GM18909 (cell line): ENCODE measurements around the gene IGHMBP2.
A peak's percentile ranks its signal among the peaks of the same experiment; 100 is the strongest.

ENCODE experiments used
- ATAC-seq: cut with Tn5 transposase; IDR thresholded peaks from one replicate; pipeline ENCODE4 v1.9.1; 2021; ENCODE audit warnings: mild to moderate bottlenecking; ENCODE audit not compliant: unreplicated experiment, poor library complexity

IGHMBP2 gene

DNA sequence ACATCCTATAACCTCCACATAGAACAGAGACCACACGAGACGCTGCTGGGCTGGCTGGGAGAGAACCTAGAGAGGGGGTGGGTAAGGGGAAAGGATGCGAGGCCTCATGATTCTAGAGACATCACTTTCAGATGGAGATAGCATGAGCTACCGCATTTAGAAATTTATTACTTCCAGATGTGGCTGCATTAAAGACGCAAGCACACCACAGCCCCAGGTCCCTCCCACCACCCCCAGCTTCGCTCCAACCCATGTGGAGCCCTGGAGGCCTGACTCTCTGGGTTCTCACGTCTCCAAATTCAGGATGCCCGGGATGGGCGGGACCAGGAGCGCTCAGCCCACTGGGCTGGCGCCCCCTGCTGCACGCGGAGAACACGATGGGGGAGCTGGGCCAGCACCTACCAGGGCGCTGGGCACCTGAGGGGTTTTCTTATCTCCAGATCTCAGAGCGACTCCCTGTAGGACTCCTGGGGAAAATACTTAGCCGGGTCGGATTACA lies 13.7 kb upstream of the IGHMBP2 start:
- ATAC-seq = no peak

DNA sequence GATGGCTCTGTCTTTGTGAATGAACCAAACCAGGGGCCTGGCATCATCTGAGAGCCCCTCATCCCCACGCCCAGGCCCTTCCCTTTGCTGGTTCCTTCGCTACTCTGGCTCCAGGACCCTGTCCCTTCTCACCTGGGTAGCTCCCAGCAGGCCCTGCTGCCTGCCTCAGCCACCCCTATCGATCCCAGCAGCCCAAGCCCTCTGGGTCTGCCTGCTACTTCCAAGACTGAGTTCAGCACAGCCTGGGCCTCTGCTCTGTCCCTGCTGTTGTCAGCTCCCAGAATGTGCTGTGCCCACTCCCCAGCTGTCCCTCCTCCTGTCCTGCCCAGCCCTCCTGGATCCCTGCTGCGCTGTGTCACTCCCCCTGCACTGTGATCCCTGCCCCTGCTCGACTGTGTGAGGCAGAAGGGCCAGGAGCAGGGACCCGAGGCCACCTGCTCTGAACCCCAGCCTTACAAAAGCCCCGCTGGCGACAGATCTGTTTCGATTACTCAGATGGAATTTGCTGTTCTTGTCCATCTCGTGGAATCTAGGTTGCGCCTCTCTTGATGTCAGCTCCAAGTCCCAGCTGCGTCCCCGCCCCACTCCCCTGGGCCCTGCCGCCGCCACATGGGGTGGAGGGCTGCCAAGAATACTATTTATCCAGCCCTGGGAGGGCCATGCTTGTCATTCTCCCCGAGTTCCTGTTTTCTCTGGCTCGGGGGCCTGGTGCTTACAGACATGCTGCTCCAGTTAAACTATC lies 13.0 kb upstream of the IGHMBP2 start:
- no peak for ATAC-seq

DNA sequence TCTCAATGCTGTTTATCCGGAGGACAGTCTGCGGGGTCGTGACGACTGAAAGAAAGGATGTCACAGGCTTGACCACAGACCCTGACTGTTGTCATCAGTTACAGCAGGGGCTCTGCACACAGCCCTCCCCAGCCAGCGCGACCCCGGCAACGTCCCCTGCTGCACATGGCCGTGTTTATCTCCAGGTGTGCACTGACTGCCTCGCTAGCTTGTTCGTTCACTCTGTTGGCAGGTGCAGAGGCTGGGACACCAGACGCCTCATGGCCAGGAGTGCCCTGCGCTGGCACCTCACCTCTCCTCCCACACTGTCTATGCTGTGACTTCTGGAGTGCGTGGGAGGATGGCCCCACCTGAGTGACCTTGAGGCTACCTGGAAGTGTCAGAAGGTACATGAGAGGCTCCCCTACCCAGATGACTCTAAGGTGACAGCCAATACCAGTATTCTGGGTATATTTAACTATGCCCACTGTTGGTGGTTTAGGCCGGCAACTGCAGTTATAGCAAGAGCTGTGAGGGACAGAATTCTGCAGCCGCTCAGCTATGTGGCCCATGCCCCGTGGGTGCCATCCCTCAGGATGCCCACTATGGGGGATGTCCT lies 12.2 kb upstream of the IGHMBP2 start:
- ATAC-seq = no peak

DNA sequence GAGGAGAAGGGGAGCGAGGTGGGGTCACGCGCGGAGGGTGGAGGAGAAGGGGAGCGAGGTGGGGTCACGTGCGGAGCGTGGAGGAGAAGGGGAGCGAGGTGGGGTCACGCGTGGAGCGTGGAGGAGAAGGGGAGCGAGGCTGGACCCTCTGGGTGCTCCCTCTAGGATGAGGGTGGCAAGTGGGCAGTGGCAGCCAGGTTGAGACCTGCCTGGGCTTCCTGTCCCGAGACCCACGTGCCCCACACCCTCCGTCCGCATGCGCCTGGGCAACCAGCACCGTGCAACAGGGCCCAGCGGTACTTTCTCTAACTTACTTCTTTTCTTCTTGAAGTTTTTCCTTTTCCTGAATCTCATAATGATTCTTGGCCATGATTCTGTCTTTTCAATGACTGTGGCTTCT lies 11.1 kb upstream of the IGHMBP2 start:
- ATAC-seq = no peak

DNA sequence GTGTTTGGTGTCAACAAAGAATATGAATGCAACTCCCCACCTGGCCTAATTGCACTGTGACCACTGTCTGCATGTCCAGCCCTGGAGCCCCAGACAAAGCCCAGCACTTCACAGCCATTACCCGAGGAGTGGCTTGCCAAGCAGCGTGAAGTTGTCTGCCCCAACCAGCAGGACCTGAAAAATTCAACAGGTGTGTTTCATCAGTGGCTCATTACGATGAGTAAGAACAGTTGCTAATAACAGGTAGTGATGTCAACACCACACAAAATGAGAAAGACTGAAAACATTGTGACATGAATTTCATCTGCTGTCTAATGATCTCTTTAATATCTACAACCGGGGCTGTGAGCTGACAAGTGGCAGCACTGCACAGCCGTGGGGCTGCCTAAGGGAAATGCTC lies 10.4 kb upstream of the IGHMBP2 start:
- ATAC-seq = no peak

DNA sequence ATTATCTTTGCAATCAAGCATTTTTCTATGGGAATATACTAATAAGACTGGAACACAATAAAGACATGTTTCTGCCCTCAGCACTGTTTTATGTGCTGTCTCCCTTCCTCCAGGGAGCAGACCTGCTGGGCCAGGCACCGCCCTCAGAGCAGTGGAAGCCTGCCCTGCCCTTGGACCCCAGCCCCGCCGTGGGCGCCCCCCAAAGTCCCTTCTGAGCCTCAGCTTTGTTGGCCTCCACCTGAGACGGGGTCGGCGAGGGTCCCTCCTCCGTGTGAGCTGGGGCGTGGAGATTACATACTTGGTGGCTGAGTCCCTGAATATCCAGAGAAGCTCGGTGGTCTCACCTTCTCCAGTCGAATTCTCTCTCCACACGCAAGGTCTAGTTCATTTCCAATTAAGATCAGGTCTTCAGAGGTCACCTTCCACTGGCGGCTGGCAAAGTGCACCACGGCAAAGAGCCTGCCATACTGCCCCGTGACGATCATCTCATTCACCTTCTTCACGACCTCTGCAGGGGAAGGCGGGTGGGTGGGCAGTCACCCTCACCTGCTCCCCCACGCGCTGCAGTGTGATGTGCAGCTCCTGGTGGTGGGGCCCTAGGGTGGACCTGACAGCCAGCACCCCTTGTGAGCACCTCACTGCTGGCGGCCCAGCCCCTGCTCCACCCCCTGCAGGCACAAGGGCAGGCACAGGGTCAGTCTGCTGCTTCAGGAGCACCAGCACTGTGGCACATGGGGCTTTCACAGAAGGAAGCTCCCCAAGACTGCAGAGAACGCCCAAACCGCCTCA lies 7.3 kb upstream of the IGHMBP2 start:
- no peak for ATAC-seq

DNA sequence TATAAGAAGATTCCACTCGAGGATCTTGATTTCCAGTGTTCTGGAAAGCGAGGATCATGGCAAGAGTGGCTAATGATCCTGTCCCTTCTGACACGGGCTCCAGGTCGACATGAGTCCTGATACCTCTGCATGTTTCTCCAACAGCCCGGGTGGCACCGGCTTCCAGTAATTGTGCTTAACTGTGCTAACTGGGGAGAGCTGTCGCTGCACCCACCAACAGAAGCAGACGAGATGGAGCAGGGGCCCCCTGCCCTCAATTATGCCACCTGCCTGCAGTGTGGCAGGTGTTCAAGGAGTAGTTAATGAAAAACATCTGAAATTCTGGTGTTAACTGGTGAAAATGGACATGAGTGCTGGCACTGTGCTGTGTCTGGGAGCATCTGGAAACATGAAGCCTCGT lies 6.2 kb upstream of the IGHMBP2 start:
- no peak for ATAC-seq

DNA sequence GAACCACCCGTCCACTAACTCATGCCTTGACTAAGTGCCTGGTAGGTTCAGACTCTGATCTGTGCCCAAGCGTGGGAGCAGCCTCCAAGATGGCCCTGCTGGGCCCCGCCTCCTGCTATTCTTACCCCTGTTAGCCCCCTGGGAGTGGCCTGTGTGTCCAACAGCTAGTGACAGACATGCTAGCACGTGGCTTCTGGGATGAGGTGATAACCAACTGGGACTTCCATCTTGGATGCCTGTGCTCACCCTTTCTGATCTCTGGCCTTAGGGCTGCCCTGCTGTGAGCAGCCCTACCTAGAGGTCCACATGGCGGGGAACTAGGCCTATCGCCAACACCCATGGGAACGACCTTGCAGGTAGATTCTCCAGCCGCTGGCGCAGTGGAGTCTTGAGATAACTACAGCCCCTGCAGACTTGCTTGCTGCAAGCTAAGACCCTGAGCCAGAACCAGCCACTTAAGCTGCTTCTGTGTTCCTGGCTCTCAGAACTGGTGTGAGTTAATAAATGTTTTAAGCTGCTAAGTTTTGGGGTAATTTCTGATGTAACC lies 2.8 kb upstream of the IGHMBP2 start:
- no peak for ATAC-seq

DNA sequence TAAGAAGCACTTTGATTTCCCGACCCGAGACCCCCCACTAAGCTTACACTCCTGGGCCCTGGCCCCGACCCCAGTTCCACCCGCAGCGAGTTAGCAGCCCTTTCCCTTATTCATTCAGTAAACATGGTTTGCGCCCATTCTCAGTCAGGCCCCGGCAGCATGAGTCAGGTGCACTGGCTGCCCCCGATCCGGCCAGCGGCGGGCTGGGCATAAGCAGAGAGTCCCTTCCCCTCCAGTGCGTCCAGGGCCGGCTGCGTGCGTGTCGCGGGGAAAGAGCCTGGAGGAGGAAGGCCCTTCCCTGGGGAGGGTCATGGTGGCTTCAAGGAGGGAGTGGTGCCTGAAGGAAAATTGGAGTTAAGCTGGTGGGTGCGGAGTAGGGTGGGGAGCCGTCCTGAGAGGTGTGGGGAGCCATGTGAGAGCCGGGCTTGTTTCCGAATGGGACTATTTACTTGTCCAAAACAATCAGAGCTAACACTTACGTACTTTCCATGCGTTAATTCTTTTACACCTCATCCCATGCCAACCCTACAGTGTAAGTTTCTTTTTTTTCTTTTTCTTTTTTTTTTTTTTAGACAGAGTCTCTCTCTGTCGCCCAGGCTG lies 657 bp downstream of the IGHMBP2 start:
- ATAC-seq = peak; percentile 15

DNA sequence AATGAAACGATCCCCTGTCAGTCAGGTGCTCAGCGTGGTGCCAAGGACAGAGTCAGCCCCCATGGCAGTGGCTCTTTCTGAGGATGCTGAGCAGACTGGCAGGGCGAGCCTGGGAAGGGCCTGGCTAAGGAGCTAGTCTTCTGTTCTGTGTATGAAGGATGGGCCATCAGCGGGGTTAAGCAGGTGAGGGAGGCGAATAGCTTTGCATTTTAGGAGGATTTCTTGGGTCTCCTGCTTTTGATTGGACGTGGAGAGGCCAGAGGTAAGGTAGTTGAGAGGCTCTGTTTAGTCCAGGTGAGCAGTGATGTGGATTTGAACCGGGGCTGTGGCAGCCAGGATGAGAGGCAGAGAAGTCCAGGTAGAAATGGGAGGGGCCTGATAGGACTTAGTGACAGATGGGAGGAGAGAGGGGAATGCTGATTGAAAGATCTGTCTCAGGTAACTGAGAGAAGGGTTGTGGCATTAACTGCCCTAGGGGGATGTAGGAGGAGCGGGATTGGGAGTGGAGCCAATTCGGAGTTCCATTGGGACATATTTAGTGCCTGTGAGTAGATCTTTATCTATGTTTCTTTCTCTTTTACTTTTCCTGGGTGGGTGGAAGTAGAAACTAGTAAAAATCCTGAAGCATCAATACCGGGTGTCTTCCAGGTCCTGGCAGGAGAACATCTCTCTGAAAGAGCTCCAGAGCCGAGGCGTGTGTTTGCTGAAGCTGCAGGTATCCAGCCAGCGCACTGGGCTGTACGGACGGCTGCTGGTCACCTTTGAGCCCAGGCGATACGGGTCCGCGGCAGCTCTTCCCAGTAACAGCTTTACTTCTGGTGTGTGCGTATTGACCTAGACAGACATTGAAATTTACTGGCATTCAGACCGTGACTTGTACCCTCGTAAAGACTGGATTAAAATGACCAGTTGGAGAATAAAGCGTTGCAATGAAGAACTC lies 2.0 kb downstream of the IGHMBP2 start:
- no peak for ATAC-seq

DNA sequence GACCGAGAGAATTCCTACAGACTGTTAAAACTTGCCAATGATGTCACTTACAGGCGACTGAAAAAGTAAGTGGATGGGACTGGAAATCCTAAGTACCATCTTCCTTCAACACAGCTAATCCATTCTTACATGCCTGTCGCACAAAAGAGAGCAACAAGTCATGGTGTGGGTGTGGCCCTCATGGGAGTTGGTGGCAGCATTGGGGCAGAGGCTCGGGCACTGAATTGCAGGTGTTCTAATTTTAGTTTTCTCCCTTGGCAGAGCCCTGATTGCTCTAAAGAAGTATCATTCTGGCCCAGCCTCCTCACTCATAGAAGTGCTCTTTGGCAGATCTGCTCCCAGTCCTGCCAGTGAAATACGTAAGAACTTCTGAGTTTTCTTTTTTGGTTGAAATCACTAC lies 4.6 kb downstream of the IGHMBP2 start:
- ATAC-seq = no peak

DNA sequence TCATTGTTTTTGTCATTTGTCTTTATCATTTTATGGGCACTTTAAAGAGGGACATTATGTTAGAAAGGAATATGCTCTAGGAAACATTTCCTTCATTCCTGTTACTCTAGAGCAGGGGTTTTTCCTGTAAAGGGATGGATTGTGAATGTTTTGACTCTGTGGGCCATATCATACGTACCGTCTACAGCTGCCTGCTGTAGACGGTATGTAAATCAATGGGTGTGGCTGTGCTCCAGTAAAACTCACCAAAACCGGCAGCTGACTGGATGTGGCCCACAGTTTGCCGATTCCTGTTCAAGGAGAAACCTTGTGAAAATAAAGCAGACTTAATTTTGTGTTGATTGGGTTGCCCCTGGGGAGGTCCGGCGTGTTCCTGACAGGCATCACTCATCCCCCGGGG lies 7.3 kb downstream of the IGHMBP2 start:
- ATAC-seq = no peak

DNA sequence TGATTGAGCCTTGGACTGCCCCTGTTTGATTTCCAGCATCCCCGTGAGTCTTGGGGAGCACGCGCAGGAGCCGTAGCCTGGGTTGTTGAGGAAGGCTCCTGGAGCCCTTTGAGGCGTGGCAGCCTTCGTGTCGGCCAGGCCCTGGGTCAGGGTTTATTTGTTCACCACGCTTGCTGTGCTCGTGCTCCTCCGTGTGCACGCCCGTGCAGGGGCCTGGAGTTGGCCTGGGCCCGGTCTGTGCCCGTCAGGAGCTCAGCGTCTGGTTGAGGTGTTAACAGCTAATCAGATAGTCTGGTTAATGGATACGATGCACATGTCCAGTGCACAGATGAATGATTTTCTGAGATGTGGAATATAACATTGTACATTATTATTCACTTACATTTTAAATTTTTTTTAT lies 8.0 kb downstream of the IGHMBP2 start:
- no peak for ATAC-seq

DNA sequence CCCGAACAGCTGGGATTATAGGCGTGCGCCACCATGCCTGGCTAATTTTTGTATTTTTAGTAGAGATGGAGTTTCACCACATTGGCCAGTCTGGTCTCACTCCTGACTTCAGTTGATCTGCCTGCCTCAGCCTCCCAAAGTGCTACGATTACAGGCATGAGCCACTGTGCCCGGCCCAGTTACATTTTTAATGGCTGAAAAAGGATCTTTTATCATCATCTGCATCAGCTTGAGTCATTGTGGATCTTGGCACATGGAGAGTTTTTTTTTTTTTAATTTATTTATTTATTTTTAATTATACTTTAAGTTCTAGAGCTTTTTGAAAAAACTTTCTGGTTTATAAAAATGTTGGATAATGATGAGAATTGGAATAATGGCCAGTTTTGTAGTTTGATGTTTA lies 8.6 kb downstream of the IGHMBP2 start:
- no peak for ATAC-seq

DNA sequence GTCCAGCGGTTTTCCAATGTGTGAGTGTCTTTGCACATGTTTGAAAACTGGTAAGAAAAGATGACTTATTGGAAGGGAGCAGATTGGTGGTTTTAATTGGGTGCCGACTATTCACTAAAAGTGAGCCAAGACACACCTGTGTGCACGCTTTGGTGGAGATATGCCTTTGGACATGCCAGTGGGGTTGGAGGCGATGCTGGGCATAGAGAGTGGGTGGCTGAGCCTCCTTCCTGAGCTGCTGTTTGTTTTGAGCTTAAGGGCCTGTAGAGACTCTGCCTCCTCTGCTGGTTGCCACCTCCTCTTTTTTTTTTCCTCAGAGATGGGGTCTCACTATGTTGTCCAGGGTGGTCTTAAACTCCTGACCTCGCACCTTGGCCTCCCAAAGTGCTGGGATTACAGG lies 9.5 kb downstream of the IGHMBP2 start:
- ATAC-seq = no peak

DNA sequence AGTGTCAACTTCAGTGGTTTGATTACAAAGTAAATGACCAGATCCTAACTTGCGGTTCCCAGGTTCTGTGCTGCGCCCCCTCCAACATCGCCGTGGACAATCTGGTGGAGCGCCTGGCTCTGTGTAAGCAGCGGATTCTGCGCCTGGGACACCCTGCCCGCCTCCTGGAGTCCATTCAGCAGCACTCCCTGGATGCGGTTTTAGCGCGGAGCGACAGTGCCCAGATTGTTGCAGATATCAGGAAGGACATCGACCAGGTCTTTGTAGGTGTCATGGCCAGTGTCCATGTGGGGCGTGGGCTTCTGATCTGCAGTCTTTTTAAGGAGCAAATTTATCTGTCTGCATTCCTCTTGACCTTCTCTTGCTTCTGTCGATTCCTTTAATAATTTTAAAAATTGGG lies 11.1 kb downstream of the IGHMBP2 start:
- no peak for ATAC-seq

DNA sequence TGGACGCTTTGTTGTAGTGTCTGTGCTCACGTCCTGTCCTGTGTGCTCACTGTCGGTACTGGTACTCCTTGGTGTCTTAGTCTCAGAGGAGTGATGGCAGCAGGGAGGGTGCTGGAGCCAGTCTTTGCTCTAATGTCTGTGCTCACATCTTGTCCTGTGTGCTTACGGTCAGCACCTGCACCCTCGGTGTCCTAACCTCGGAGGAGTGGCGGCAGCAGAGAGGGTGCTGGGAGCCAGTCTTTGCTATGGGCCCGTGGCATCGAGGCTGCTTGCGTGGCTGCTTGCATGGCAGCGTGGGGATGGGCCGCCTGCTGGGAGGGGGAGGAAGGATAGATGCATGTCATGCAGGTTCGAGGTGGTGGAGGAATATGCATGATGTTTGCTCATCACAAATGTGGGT lies 12.7 kb downstream of the IGHMBP2 start:
- ATAC-seq = no peak

DNA sequence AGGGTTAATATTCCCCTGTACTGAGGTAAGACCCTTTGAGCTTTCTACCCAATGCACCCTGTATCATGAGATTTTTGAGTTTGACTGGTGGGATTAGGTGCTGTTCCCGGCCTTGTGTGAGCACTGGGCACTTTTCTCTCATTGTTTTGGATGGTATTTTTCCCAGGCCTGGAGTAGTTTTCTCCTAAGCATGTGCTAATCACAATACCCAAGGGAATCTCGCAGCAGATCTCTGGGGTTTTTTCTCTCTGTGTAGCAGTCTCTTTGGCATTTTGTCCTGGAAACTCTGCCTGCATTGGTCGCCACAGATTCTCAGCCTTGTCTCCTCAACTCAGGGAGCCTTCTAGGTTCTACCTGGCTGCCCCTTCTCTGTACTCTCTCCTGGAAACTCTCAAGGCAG lies 19.9 kb downstream of the IGHMBP2 start:
- ATAC-seq = no peak

DNA sequence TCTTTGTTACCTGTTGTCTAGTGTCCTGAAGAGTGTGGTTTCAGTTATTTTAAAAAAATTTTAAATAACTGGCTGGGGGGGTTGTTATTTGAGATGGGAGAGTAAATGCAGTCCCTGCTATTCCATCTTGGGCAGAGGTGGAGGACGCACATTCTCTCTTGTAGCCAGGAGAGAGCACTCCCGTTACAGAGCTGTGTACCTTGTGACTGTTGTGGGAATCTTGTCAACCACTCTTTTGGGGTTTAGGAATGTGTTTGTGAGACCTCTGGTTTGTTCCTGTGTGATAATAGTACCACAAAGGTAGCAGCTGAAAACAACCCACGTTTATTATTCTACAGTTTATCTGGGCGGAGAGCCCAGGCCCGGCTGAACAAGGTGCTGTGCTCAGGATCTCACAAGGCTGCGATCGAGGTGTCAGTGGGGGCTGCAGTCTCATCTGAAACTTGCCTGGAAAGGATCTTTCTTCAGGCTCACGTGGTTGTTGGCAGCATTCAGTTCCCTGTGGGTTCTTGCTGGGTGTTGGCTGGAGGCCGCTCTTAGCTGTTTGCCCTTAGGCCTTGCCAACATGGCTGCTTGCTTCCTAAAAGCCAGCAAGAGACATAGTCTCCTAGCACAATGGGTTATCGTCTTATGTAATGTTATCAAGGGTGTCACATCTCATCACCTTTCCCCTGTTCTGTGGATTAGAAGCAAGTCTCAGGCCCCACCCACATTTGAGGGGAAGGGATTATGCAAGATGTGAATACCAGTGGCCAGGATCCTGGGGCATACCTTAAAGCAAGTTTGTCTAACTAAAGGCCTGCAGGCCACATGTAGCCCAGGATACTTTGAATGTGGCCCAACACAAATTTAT lies 20.6 kb downstream of the IGHMBP2 start:
- no peak for ATAC-seq
